LNCaP clone FGC (cell line): ENCODE data around the gene E2F1.
"Not testable (repeated sequence)": the region's sequence is repeated elsewhere in the genome, so short reads cannot be mapped to it uniquely, and the experiment has no call there.

Source experiments
- DNase-seq: peaks from one replicate; pipeline ENCODE4 v3.0.0-alpha.2; 2011; ENCODE audit warnings: low read depth
- H3K4me3 ChIP-seq: 2 replicates; pipeline ENCODE4 v1.5.1; 2011; ENCODE audit warnings: mild to moderate bottlenecking, low read depth, low read length, control low read depth
- CTCF ChIP-seq: IDR thresholded peaks from 2 replicates; pipeline ENCODE4 v1.5.1; 2012; ENCODE audit warnings: mild to moderate bottlenecking; ENCODE audit not compliant: control insufficient read depth, insufficient read depth; ENCODE audit errors: extremely low read depth

E2F1 gene

DNA sequence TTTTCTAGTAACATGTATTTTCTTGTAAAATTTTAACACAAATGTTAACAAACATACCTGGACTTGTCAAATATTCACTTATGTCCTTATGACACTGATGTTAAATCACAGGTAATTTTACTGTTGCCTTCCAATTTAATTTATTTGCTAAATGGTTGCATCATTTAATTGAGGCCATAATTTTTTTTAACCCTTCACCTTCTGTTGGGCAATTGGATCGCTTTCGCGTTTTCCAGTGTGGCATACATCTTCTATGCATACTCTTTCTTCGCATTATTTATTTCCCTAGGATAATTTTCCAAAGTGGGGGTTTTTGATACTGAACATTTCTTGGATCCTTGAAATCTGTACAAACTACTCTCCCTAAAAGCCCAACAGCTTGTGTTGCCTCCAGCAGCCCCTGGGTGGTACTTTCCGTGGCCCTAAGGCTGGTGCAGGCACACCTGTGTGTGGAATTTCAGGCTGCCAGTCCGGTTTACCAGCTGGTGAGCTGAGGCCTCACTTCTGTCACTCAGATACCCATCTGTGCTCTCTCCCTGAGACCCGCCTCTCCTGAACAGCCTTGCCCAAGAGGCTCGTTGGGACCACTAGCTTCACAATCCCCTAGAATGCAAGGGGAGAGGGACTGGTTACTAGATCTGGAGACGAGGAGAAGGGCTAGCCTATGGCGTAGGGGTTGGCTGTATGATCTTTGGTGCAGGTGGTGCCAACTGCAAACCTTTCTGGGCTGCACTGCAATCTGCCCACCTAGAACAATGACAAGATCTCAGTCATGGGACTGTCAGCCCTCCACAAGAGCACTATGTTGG lies 35.2 kb downstream of the E2F1 start:
- peak; percentile 93 for DNase-seq
- no peak overlapping the region for H3K4me3 ChIP-seq
- no peak for TF ChIP-seq CTCF

DNA sequence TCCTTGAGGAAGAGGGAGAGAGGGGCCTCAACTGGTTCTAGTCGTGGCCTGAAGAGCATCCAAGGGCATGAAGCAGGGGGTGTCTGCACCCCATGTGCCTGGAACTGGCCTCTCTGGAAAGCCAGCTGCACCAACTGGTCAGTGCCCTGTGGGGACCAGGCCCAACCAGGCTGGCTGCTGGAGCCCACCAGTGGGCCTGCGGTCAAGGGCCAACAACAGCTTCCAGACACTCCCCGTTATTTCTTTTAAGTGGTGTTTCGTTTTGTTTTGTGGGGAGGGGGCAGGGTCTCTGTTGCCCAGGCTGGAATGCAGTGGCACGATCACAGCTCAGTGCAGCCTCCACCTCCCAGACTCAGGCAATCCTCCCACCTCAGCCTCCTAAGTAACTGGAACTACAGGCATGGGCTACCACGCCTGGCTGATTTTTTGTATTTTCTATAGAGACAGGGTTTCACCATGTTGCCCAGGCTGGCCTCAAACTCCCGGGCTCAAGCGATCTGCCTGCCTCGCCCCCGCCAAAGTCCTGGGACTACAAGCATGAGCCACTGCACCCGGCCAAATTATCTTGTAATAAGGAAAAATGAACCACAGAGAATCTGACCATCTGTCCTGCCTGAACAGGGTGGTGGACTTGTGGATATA lies 36.0 kb downstream of the E2F1 start:
- DNase-seq, result no peak
- no peak overlapping the region for H3K4me3 ChIP-seq
- no peak for TF ChIP-seq CTCF

DNA sequence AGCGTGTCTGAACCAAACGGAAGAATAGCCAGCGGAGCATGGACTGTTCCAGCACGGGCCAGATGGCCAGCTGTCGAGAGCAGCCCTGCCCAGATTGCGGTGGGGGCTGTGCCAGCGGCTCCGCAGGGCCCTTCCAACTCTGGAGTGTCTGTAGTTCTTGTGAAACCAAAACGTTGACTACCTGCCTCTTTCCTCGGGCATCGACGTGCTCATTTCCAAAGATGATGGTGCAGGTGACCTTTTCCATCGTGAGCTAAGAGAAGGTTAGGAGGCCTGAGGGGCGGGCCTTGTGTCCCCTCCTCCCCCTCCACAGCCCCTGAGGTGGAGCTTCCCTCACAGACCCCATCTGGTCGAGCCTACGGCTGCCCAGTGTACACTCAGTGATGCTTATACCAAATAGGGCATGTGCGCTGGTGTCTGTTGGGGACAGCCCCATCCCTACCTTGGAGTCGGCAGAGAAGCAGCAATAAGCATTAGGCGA lies 36.9 kb downstream of the E2F1 start:
- DNase-seq, result no peak
- H3K4me3 ChIP-seq, result no peak overlapping the region
- TF ChIP-seq CTCF, result no peak

- no peak overlapping the region for H3K4me3 ChIP-seq
These were observed 37.7 kb downstream of the E2F1 start for GRCh38 chr20:33648396-33649004.

GRCh38 chr20:33647603-33648395 lies 38.4 kb downstream of the E2F1 start:
- H3K4me3 ChIP-seq, result peak overlapping the region; percentile 7; the same call in 1 of the 2 replicates
- DNase-seq, result peak; percentile 95
- TF ChIP-seq CTCF, result peak; percentile 24; the same call in 1 of the 2 replicates

More at GRCh38 chr20:33648396-33649004, 37.7 kb downstream of the E2F1 start:
- TF ChIP-seq CTCF, result no peak
- DNase-seq, result no peak

- not testable (repeated sequence) for DNase-seq, H3K4me3 ChIP-seq
These were observed 39.1 kb downstream of the E2F1 start for GRCh38 chr20:33646959-33647602.

GRCh38 chr20:33646191-33646590 lies 40.0 kb downstream of the E2F1 start:
- no peak for TF ChIP-seq CTCF
- DNase-seq, result no peak
- H3K4me3 ChIP-seq, result no peak overlapping the region
